Measurements from ENCODE around the gene RHCE. TPM values are rescaled to one million over a fixed set of nuclear protein-coding genes. Genes with fewer than 3 reads are reported as not detected.
"Not testable (repeated sequence)": the region's sequence is repeated elsewhere in the genome, so short reads cannot be mapped to it uniquely, and the experiment has no call there.

Gene RHCE
- total and polyA plus RNA-seq, 2 of the 8 experiments (the other 6 are each of a cell fraction or from before 2014, with no cell fraction given) = 0.23 to 0.50 TPM

DNA sequence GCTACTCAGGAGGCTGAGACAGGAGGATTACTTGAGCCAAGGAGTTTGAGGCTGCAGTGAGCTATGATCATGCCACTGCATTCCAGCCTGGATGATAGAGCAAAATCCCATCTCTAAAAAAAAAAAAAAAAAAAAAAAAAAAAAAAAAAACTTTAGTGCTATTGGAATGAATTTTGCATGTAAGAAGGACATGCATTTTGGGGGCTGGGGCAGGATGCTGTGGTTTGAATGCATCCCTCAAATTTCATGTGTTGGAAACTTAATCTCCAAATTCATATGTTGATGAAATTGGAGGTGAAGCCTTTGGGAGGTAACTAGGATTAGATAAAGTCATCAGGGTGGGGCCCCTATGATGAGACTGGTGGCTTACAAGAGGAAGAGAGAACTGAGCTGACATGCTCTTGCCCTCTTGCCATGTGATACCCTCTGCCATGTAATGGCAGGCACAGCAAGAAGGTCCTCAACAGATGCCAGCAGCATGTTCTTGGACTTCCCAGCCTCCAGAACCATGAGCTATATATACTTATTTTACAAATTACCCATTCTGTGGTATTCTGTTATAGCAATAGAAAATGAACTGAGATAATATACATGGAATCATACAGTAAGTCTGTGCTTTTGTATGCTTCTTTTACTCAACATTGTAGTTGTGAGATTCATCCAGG, 107.7 kb downstream of the RHCE start:
- H2BK5ac ChIP-seq (ENCODE audit: low read depth, low read length); H3K14ac ChIP-seq (ENCODE audit: insufficient read length); H4K5ac ChIP-seq (ENCODE audit: insufficient read length, low read depth, low read length); POLR2A ChIA-PET (ENCODE audit: partially characterized antibody); H3K27me3 ChIP-seq (replicated peaks in 1 of 4; ENCODE audit: control insufficient read depth in 3 of 4, extremely low read depth in 1 of 4, insufficient read depth in 3 of 4, low read length in 3 of 4); H4K20me1 ChIP-seq (replicated peaks in 1 of 2; ENCODE audit: control insufficient read depth in 1 of 2, insufficient read depth in 2 of 2, low read length in 2 of 2); H3K79me2 ChIP-seq (ENCODE audit: control insufficient read depth in 1 of 2, insufficient read depth in 2 of 2, low read length in 2 of 2); H3K23me2 ChIP-seq (ENCODE audit: low read depth, low read length); H3K79me1 ChIP-seq (ENCODE audit: low read depth, low read length); H3K27ac ChIP-seq (ENCODE audit: low read depth, low read length); H3K4me2 ChIP-seq (ENCODE audit: insufficient read depth in 1 of 2, low read depth in 2 of 2, low read length in 2 of 2); CTCF ChIA-PET (ENCODE audit: partially characterized antibody); H2AK5ac ChIP-seq (ENCODE audit: low read depth, low read length); H3K23ac ChIP-seq (ENCODE audit: insufficient read length); H2AFZ ChIP-seq (ENCODE audit: low read length); H3K18ac ChIP-seq (ENCODE audit: extremely low read depth, low read length); H3K9ac ChIP-seq (replicated peaks in 1 of 4; ENCODE audit: extremely low read depth in 1 of 4, low read depth in 3 of 4, low read length in 3 of 4); H2BK120ac ChIP-seq (replicated peaks; ENCODE audit: low read depth, low read length); H3K4ac ChIP-seq (replicated peaks; ENCODE audit: insufficient read length, low read depth, low read length); H4K91ac ChIP-seq (replicated peaks; ENCODE audit: insufficient read length, low read length); H3K4me3 ChIP-seq (ENCODE audit: extremely low read depth in 1 of 4, insufficient read depth in 2 of 4, low read depth in 3 of 4, low read length in 4 of 4); H3K56ac ChIP-seq (replicated peaks; ENCODE audit: insufficient read length, low read depth, low read length); H3K9me3 ChIP-seq (ENCODE audit: insufficient read depth in 2 of 2, low read depth in 1 of 2, low read length in 1 of 2); H2BK20ac ChIP-seq (ENCODE audit: low read length); H3K4me1 ChIP-seq (replicated peaks in 1 of 4; ENCODE audit: control insufficient read depth in 3 of 4, insufficient read depth in 4 of 4, low read length in 3 of 4); H4K8ac ChIP-seq (ENCODE audit: extremely low read depth, insufficient read depth, low read length); H2BK12ac ChIP-seq (ENCODE audit: low read depth, low read length); DNase-seq (ENCODE audit: low read depth in 1 of 2, low spot score in 2 of 2); H3K36me3 ChIP-seq (ENCODE audit: control insufficient read depth in 2 of 4, insufficient read depth in 4 of 4, low read length in 3 of 4); H2BK15ac ChIP-seq (ENCODE audit: low read length): not testable (repeated sequence)
- FAIRE-seq = peak; percentile 52

Other genes with a start within 250 kb of the RHCE start
- gene SYF2, start 188.3 kb downstream of the RHCE start, total RNA-seq (2021; fragmentation: NEBNext Ultra II Directional; extraction: Animal tissue kit (Norgen Biotek cat#: 25700)) = 27.0 and 33.0 TPM in 2 replicates
- gene SYF2, start 188.3 kb downstream of the RHCE start, polyA plus RNA-seq (2011; rRNA removed) = 5.6 and 7.5 TPM in 2 replicates
- 59.4 and 60.4 TPM in 2 replicates for gene RSRP1, start 173.4 kb downstream of the RHCE start, total RNA-seq (2021; fragmentation: NEBNext Ultra II Directional; extraction: Animal tissue kit (Norgen Biotek cat#: 25700))
- gene RSRP1, start 173.4 kb downstream of the RHCE start, polyA plus RNA-seq (2011; rRNA removed) = 32.9 and 38.2 TPM in 2 replicates
- gene RHD, start 148.3 kb downstream of the RHCE start, total RNA-seq (2021; fragmentation: NEBNext Ultra II Directional; extraction: Animal tissue kit (Norgen Biotek cat#: 25700)) = not detected in 2 replicates
- gene RHD, start 148.3 kb downstream of the RHCE start, polyA plus RNA-seq (2011; rRNA removed) = 0.21 and 0.33 TPM in 2 replicates
- gene TMEM50A, start 82.5 kb downstream of the RHCE start, total RNA-seq (2021; fragmentation: NEBNext Ultra II Directional; extraction: Animal tissue kit (Norgen Biotek cat#: 25700)) = 92.3 and 98.6 TPM in 2 replicates
- gene TMEM50A, start 82.5 kb downstream of the RHCE start, polyA plus RNA-seq (2011; rRNA removed) = 67.4 and 111 TPM in 2 replicates
- gene MACO1, start 10.1 kb upstream of the RHCE start, total RNA-seq (2021; fragmentation: NEBNext Ultra II Directional; extraction: Animal tissue kit (Norgen Biotek cat#: 25700)) = 15.1 and 15.8 TPM in 2 replicates
- gene MACO1, start 10.1 kb upstream of the RHCE start, polyA plus RNA-seq (2011; rRNA removed) = 2.4 and 3.5 TPM in 2 replicates
- gene LDLRAP1, start 122.8 kb upstream of the RHCE start, total RNA-seq (2021; fragmentation: NEBNext Ultra II Directional; extraction: Animal tissue kit (Norgen Biotek cat#: 25700)) = 12.8 and 14.0 TPM in 2 replicates
- gene LDLRAP1, start 122.8 kb upstream of the RHCE start, polyA plus RNA-seq (2011; rRNA removed) = 13.2 and 16.3 TPM in 2 replicates
- 7.7 and 7.8 TPM in 2 replicates for gene MAN1C1, start 196.0 kb upstream of the RHCE start, total RNA-seq (2021; fragmentation: NEBNext Ultra II Directional; extraction: Animal tissue kit (Norgen Biotek cat#: 25700))
- gene MAN1C1, start 196.0 kb upstream of the RHCE start, polyA plus RNA-seq (2011; rRNA removed) = 14.4 and 15.2 TPM in 2 replicates

Measured in H1 (cell line).